ENCODE measurements around the gene ELFN2. TPM values are rescaled to one million over a fixed set of nuclear protein-coding genes. Genes with fewer than 3 reads are reported as not detected.

ELFN2 gene
- total RNA-seq, 2 experiments from 2014 or later = 0.63 to 1.8 TPM

- Histone ChIP-seq H3K9me3 (ENCODE audit: low read length) (no peaks in the 10 kb centered on the region), H4K20me1 (ENCODE audit: insufficient read depth, low read length) (no peaks in the 10 kb centered on the region), H3K9me2 (ENCODE audit: insufficient read depth, low read length) (no peaks in the 10 kb centered on the region), H3K36me3 (ENCODE audit: insufficient read depth, low read length) (no peaks in the 10 kb centered on the region), H2AFZ (ENCODE audit: low read length) (no peak overlapping the region), H3K4me3 (ENCODE audit: low read depth, low read length, poor library complexity, severe bottlenecking) (no peak overlapping the region), H3K79me2 (ENCODE audit: insufficient read depth, low read depth, low read length) (no peaks in the 10 kb centered on the region), H3K4me2 (ENCODE audit: low read length) (no peak overlapping the region), H3K27ac (ENCODE audit: low read depth, low read length, poor library complexity, severe bottlenecking) (no peak overlapping the region), H3K4me1 (ENCODE audit: insufficient read depth, low read length, poor library complexity, severe bottlenecking) (no peaks in the 10 kb centered on the region)
- intact Hi-C loops (cut with micrococcal nuclease; ENCODE audit: unreplicated experiment) = no loop called here
- CTCF ChIA-PET (ENCODE audit: unreplicated experiment) = no interaction called here
- DNase-seq (ENCODE audit: low spot score) = no peak
- TF ChIP-seq CTCF (conservative IDR thresholded peaks at IDR 0.05; ENCODE audit: low read length) (no peak), EZH2phosphoT487 (IDR thresholded peaks at IDR 0.05; ENCODE audit: borderline replicate concordance, low read depth, low read length) (no peak)
- POLR2A ChIA-PET = no interaction called here
- BruUV-seq (replicated peaks) = no TSS peak
These were observed 73.0 kb downstream of the ELFN2 start for GRCh38 chr22:37354261-37354660.

- BruUV-seq (replicated peaks) = no TSS peak
- ChIA-PET CTCF (ENCODE audit: unreplicated experiment) (no interaction called here), POLR2A (no interaction called here)
These were observed 73.4 kb downstream of the ELFN2 start for GRCh38 chr22:37353839-37354238.

GRCh38 chr22:37352481-37352880 lies 74.8 kb downstream of the ELFN2 start:
- H4K20me1 ChIP-seq (ENCODE audit: insufficient read depth, low read length) = no peaks in the 10 kb centered on the region
- BruUV-seq (replicated peaks) = no TSS peak
- H3K79me2 ChIP-seq (ENCODE audit: insufficient read depth, low read depth, low read length) = no peaks in the 10 kb centered on the region
- ChIA-PET POLR2A (no interaction called here), CTCF (ENCODE audit: unreplicated experiment) (interaction anchor here (0.6 kb wide), 1 partner anchor 14 kb away, joined by 3 read pairs; no protein-coding TSS in a partner anchor)
- no peak overlapping the region for H3K4me2 ChIP-seq (ENCODE audit: low read length)
- H3K4me1 ChIP-seq (ENCODE audit: insufficient read depth, low read length, poor library complexity, severe bottlenecking) = no peaks in the 10 kb centered on the region
- H3K9me3 ChIP-seq (ENCODE audit: low read length) = no peaks in the 10 kb centered on the region
- TF ChIP-seq EZH2phosphoT487 (IDR thresholded peaks at IDR 0.05; ENCODE audit: borderline replicate concordance, low read depth, low read length) (no peak), CTCF (conservative IDR thresholded peaks at IDR 0.05; ENCODE audit: low read length) (no peak)
- no peak overlapping the region for H3K4me3 ChIP-seq (ENCODE audit: low read depth, low read length, poor library complexity, severe bottlenecking)
- no peak for DNase-seq (ENCODE audit: low spot score)
- H2AFZ ChIP-seq (ENCODE audit: low read length) = no peak overlapping the region
- H3K36me3 ChIP-seq (ENCODE audit: insufficient read depth, low read length) = no peaks in the 10 kb centered on the region
- no peaks in the 10 kb centered on the region for H3K9me2 ChIP-seq (ENCODE audit: insufficient read depth, low read length)
- intact Hi-C loops (cut with micrococcal nuclease; ENCODE audit: unreplicated experiment) = no loop called here
- no peak overlapping the region for H3K27ac ChIP-seq (ENCODE audit: low read depth, low read length, poor library complexity, severe bottlenecking)

More at GRCh38 chr22:37353839-37354238, 73.4 kb downstream of the ELFN2 start:
- Histone ChIP-seq H3K36me3 (ENCODE audit: insufficient read depth, low read length) (no peaks in the 10 kb centered on the region), H3K27ac (ENCODE audit: low read depth, low read length, poor library complexity, severe bottlenecking) (no peak overlapping the region), H4K20me1 (ENCODE audit: insufficient read depth, low read length) (no peaks in the 10 kb centered on the region), H3K79me2 (ENCODE audit: insufficient read depth, low read depth, low read length) (no peaks in the 10 kb centered on the region), H3K4me1 (ENCODE audit: insufficient read depth, low read length, poor library complexity, severe bottlenecking) (no peaks in the 10 kb centered on the region), H3K9me3 (ENCODE audit: low read length) (no peaks in the 10 kb centered on the region), H3K4me3 (ENCODE audit: low read depth, low read length, poor library complexity, severe bottlenecking) (no peak overlapping the region), H2AFZ (ENCODE audit: low read length) (no peak overlapping the region), H3K4me2 (ENCODE audit: low read length) (no peak overlapping the region), H3K9me2 (ENCODE audit: insufficient read depth, low read length) (no peaks in the 10 kb centered on the region)
- TF ChIP-seq CTCF (conservative IDR thresholded peaks at IDR 0.05; ENCODE audit: low read length) = no peak
- TF ChIP-seq EZH2phosphoT487 (IDR thresholded peaks at IDR 0.05; ENCODE audit: borderline replicate concordance, low read depth, low read length) = no peak
- intact Hi-C loops (cut with micrococcal nuclease; ENCODE audit: unreplicated experiment) = no loop called here
- no peak for DNase-seq (ENCODE audit: low spot score)

Measured in OCI-LY7 (cell line).